ENCODE results near the gene DUSP23. TPM values are rescaled to one million over a fixed set of nuclear protein-coding genes. Genes with fewer than 3 reads are reported as not detected.

Gene DUSP23
- polyA plus RNA-seq, 3 donors = 37.3 to 136 (median 97.8) TPM

- Histone ChIP-seq H3K9ac (ENCODE audit: insufficient read depth, low read length, poor library complexity, severe bottlenecking) (no peak overlapping the region), H3K36me3 (replicated peaks in 1 of 2; ENCODE audit: control insufficient read depth in 1 of 2, insufficient read depth in 2 of 2, low read length in 2 of 2) (no peaks in the 10 kb centered on the region), H2AFZ (ENCODE audit: insufficient read depth, low read depth, low read length, poor library complexity, severe bottlenecking) (no peak overlapping the region), H3K4me3 (replicated peaks in 1 of 3; ENCODE audit: low read depth in 2 of 3, low read length in 3 of 3) (no peak overlapping the region), H3K79me2 (ENCODE audit: insufficient read depth, low read length) (no peaks in the 10 kb centered on the region), H3K4me2 (replicated peaks; ENCODE audit: extremely low read depth, low read length, poor library complexity, severe bottlenecking) (no peak overlapping the region), H4K20me1 (ENCODE audit: insufficient read depth, low read length) (no peaks in the 10 kb centered on the region), H3K9me3 (replicated peaks in 1 of 2; ENCODE audit: control insufficient read depth in 1 of 2, insufficient read depth in 1 of 2, low read length in 2 of 2) (no peaks in the 10 kb centered on the region), H3K4me1 (ENCODE audit: control insufficient read depth in 1 of 2, insufficient read depth in 2 of 2, low read length in 2 of 2) (peaks cover 9 to 17% of the 10 kb centered on the region in 2 donors), H3K27ac (ENCODE audit: low read depth in 1 of 2, low read length in 2 of 2) (no peak overlapping the region), H3K27me3 (ENCODE audit: control insufficient read depth in 2 of 2, insufficient read depth in 2 of 2, low read length in 2 of 2) (no peaks in the 10 kb centered on the region)
- Mint-ChIP-seq H3K27me3 (ENCODE audit: low read depth in 3 of 3) (peaks cover 0 to 1% (median 0%) of the 10 kb centered on the region in 3 donors), H3K9me3 (peaks cover 0 to 8% (median 1%) of the 10 kb centered on the region in 7 donors), H3K4me3 (no peak overlapping the region), H3K27ac (peak overlapping the region in 1 of 7 donors; percentile 63), H3K36me3 (no peaks in the 10 kb centered on the region), H3K4me1 (peaks cover 26% of the 10 kb centered on the region)
- WGBS (ENCODE audit: insufficient coverage) = no CpG with 5 or more reads among the region's 4 CpGs
- no peak for DNase-seq
- TF ChIP-seq CTCF (IDR thresholded peaks at IDR 0.05) = no peak
- intact Hi-C loops (cut with micrococcal nuclease) = no loop called here
Observed at GRCh38 chr1:159752135-159752580, 28.6 kb upstream of the DUSP23 start.

- Mint-ChIP-seq H3K4me1 (peaks cover 26% of the 10 kb centered on the region), H3K27ac (no peak overlapping the region), H3K9me3 (peaks cover 0 to 8% (median 1%) of the 10 kb centered on the region in 7 donors), H3K27me3 (ENCODE audit: low read depth in 3 of 3) (peaks cover 0 to 1% (median 0%) of the 10 kb centered on the region in 3 donors), H3K36me3 (no peaks in the 10 kb centered on the region), H3K4me3 (no peak overlapping the region)
- no peak overlapping the region for H3K4me3 ChIP-seq (replicated peaks in 1 of 3; ENCODE audit: low read depth in 2 of 3, low read length in 3 of 3)
- no peak overlapping the region for H2AFZ ChIP-seq (ENCODE audit: insufficient read depth, low read depth, low read length, poor library complexity, severe bottlenecking)
- H3K4me1 ChIP-seq (ENCODE audit: control insufficient read depth in 1 of 2, insufficient read depth in 2 of 2, low read length in 2 of 2) = peaks cover 9 to 17% of the 10 kb centered on the region in 2 donors
- 91% methylated on average over 4 of the region's 4 CpGs for WGBS (ENCODE audit: insufficient coverage)
- intact Hi-C loops (cut with micrococcal nuclease) = no loop called here
- no peaks in the 10 kb centered on the region for H3K36me3 ChIP-seq (replicated peaks in 1 of 2; ENCODE audit: control insufficient read depth in 1 of 2, insufficient read depth in 2 of 2, low read length in 2 of 2)
- no peaks in the 10 kb centered on the region for H4K20me1 ChIP-seq (ENCODE audit: insufficient read depth, low read length)
- H3K79me2 ChIP-seq (ENCODE audit: insufficient read depth, low read length) = no peaks in the 10 kb centered on the region
- no peak overlapping the region for H3K4me2 ChIP-seq (replicated peaks; ENCODE audit: extremely low read depth, low read length, poor library complexity, severe bottlenecking)
- no peak for DNase-seq
- H3K27me3 ChIP-seq (ENCODE audit: control insufficient read depth in 2 of 2, insufficient read depth in 2 of 2, low read length in 2 of 2) = no peaks in the 10 kb centered on the region
- TF ChIP-seq CTCF (IDR thresholded peaks at IDR 0.05) = no peak
- no peak overlapping the region for H3K9ac ChIP-seq (ENCODE audit: insufficient read depth, low read length, poor library complexity, severe bottlenecking)
- H3K9me3 ChIP-seq (replicated peaks in 1 of 2; ENCODE audit: control insufficient read depth in 1 of 2, insufficient read depth in 1 of 2, low read length in 2 of 2) = no peaks in the 10 kb centered on the region
- H3K27ac ChIP-seq (ENCODE audit: low read depth in 1 of 2, low read length in 2 of 2) = no peak overlapping the region
Observed at GRCh38 chr1:159753386-159753785, 27.4 kb upstream of the DUSP23 start.

Data from CD14-positive monocyte (primary cell).